ENCODE measurements around the gene MAPK7. TPM values are rescaled to one million over a fixed set of nuclear protein-coding genes. Genes with fewer than 3 reads are reported as not detected.

Gene MAPK7
- total and polyA plus RNA-seq, 2 donors (not counting 3 experiments of a cell fraction or from before 2014, with no cell fraction given): 16.8 to 30.7 TPM

DNA sequence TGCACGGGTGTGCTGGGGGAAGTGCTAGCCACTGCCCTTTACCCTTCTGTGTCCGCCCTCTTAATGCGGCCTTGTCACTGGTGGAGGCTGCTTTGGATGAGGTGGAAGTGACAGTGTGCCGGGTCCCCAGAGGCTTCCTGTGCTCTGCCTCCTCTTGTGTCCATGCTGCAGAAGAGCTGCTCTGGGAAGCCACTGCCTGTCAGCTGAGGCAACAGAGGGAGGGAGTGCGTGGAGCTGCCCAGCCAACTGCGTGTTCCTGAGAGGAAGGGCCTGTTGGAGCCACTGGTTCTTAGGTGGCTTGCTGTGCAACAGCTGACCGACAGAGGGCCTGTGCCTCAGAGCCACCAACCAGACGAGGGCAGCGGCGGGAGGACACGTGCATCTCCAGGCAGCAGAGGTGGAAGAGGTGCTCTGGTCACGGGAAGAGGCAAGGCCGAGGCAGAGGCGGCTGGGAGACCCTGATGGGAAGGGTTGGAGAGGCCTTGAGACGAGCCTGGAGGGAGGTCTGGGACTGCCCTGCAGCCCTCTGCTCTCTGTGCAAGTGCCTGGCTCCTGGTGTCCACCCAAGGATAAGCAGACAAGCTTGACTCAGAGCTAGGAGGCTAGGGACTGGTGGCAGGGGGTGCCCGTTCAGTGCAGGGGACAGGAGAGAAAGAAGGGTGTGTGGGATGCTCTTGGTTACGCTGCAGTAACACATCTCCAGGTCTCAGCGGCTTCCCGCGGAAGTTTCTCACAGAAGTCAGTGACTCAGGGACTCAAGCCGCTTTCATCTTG is 41.2 kb upstream of the MAPK7 start:
- Histone ChIP-seq H3K27me3 (ENCODE audit: control insufficient read depth in 2 of 2, insufficient read depth in 2 of 2, low read length in 2 of 2) (no peaks in the 10 kb centered on the region), H3K9me1 (replicated peaks; ENCODE audit: control insufficient read depth, extremely low read depth, insufficient read depth, low read length) (no peaks in the 10 kb centered on the region), H3K79me2 (ENCODE audit: control insufficient read depth, insufficient read depth, low read length) (no peaks in the 10 kb centered on the region), H3K4me1 (ENCODE audit: control insufficient read depth, extremely low read depth, insufficient read depth, low read length) (no peaks in the 10 kb centered on the region), H3K4me2 (ENCODE audit: insufficient read depth, low read length) (no peak overlapping the region), H3K27ac (ENCODE audit: insufficient read depth, low read depth, low read length) (no peak overlapping the region), H2AFZ (ENCODE audit: low read depth, low read length) (no peak overlapping the region), H3K9me3 (replicated peaks; ENCODE audit: control insufficient read depth, insufficient read depth, low read length) (no peaks in the 10 kb centered on the region), H3K36me3 (ENCODE audit: control insufficient read depth in 2 of 2, extremely low read depth in 1 of 2, insufficient read depth in 2 of 2, low read length in 2 of 2) (peaks cover 0 to 3% of the 10 kb centered on the region in 2 experiments), H3K4me3 (replicated peaks in 1 of 3; ENCODE audit: insufficient read depth in 1 of 3, low read depth in 1 of 3, low read length in 3 of 3) (no peak overlapping the region), H3K9ac (replicated peaks; ENCODE audit: extremely low read depth, insufficient read depth, low read length) (no peak overlapping the region), H4K20me1 (replicated peaks; ENCODE audit: control insufficient read depth, extremely low read depth, insufficient read depth, low read length) (no peaks in the 10 kb centered on the region)
- dilution Hi-C loops (cut with MboI; ENCODE audit: extremely low pct_ligation_motif_present, low sequenced_read_pairs): no loop called here
- ChIA-PET CTCF (interaction anchor here (0.6 to 2.7 kb wide), 17 partner anchors 8 to 673 kb away, joined by 3 to 25 read pairs (median 4); partner anchors contain the start of genes B9D1 and MAPK7), POLR2A (interaction anchor here (0.9 kb wide), 1 partner anchor 83 kb away, joined by 10 read pairs; no protein-coding TSS in a partner anchor)
- FAIRE-seq (no peak), DNase-seq (ENCODE audit: low read depth, low spot score) (no peak)
- TF ChIP-seq JUN (IDR thresholded peaks at IDR 0.05; ENCODE audit: borderline replicate concordance, insufficient read depth, insufficient read length, low read depth) (no peak), EZH2 (IDR thresholded peaks at IDR 0.05; ENCODE audit: borderline replicate concordance, low read depth, low read length, severe bottlenecking) (no peak), POLR2AphosphoS5 (IDR thresholded peaks at IDR 0.05; ENCODE audit: insufficient read depth, low read depth, low read length) (no peak), MYC (IDR thresholded peaks at IDR 0.05; ENCODE audit: low read depth, low read length) (no peak), GATA2 (IDR thresholded peaks at IDR 0.05; ENCODE audit: insufficient read depth, insufficient read length, low read depth, low read length) (no peak), POLR2A (IDR thresholded peaks at IDR 0.05; ENCODE audit: low read depth, low read length) (no peak), FOS (IDR thresholded peaks at IDR 0.05; ENCODE audit: borderline replicate concordance, insufficient read depth, low read length) (no peak)
- TF ChIP-seq, protein P1, sequence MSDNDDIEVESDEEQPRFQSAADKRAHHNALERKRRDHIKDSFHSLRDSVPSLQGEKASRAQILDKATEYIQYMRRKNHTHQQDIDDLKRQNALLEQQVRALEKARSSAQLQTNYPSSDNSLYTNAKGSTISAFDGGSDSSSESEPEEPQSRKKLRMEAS (IDR thresholded peaks at IDR 0.05; ENCODE audit: insufficient read depth, insufficient read length): no peak
- TF ChIP-seq, protein P2, sequence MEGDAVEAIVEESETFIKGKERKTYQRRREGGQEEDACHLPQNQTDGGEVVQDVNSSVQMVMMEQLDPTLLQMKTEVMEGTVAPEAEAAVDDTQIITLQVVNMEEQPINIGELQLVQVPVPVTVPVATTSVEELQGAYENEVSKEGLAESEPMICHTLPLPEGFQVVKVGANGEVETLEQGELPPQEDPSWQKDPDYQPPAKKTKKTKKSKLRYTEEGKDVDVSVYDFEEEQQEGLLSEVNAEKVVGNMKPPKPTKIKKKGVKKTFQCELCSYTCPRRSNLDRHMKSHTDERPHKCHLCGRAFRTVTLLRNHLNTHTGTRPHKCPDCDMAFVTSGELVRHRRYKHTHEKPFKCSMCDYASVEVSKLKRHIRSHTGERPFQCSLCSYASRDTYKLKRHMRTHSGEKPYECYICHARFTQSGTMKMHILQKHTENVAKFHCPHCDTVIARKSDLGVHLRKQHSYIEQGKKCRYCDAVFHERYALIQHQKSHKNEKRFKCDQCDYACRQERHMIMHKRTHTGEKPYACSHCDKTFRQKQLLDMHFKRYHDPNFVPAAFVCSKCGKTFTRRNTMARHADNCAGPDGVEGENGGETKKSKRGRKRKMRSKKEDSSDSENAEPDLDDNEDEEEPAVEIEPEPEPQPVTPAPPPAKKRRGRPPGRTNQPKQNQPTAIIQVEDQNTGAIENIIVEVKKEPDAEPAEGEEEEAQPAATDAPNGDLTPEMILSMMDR (IDR thresholded peaks at IDR 0.05; ENCODE audit: extremely low read depth in 1 of 2, insufficient read depth in 1 of 2, low read depth in 1 of 2, low read length in 2 of 2): no peak
- intact Hi-C loops (cut with micrococcal nuclease): no loop called here
- no TSS peak for BruUV-seq (replicated peaks)

Data from endothelial cell of umbilical vein (primary cell).